Nephron (organoid): ENCODE results near the gene EPB41L2.
"Not testable (repeated sequence)": the region's sequence is repeated elsewhere in the genome, so short reads cannot be mapped to it uniquely, and the experiment has no call there.

Experiments
- H3K27ac Mint-ChIP-seq, 3 experiments: 2 replicates each; pipeline ENCODE4 v1.8.0; 2020; ENCODE audit warnings: mixed read lengths in 3 of 3, mild to moderate bottlenecking in 2 of 3, moderate library complexity in 1 of 3
- H3K27me3 Mint-ChIP-seq: 2 replicates; pipeline ENCODE4 v1.8.0; 2021; ENCODE audit warnings: low read depth, mild to moderate bottlenecking, moderate library complexity, mixed read lengths
- H3K36me3 Mint-ChIP-seq: 2 replicates; pipeline ENCODE4 v1.8.0; 2020; ENCODE audit warnings: low read depth, mixed read lengths
- H3K4me1 Mint-ChIP-seq: 2 replicates; pipeline ENCODE4 v1.8.0; 2020; ENCODE audit warnings: mixed read lengths
- H3K4me3 Mint-ChIP-seq, 3 experiments: 2 replicates each; pipeline ENCODE4 v1.8.0; 2020; ENCODE audit warnings: mild to moderate bottlenecking in 3 of 3, mixed read lengths in 3 of 3, moderate library complexity in 2 of 3
- H3K9me3 Mint-ChIP-seq: 2 replicates; pipeline ENCODE4 v1.8.0; 2020; ENCODE audit warnings: mixed read lengths
- CTCF ChIP-seq, 3 experiments: fragments of 200-600 bp; sonication (generic); IDR thresholded peaks; one replicate each; pipeline ENCODE4 v1.5.0; 2021; ENCODE audit warnings: antibody characterized with exemption in 3 of 3; ENCODE audit not compliant: unreplicated experiment in 3 of 3

EPB41L2 gene

GRCh38 chr6:130994319-130995097 is 68.5 kb downstream of the EPB41L2 start:
- Mint-ChIP-seq H3K9me3 (no peaks in the 10 kb centered on the region), H3K36me3 (peaks cover 3% of the 10 kb centered on the region), H3K27ac (peak overlapping the region in 1 of 3 experiments; percentile 48), H3K4me3 (no peak overlapping the region), H3K27me3 (no peaks in the 10 kb centered on the region), H3K4me1 (peaks cover 50% of the 10 kb centered on the region)
- no peak for TF ChIP-seq CTCF (IDR thresholded peaks at IDR 0.05; ENCODE audit: unreplicated experiment in 3 of 3)

- peaks cover 3% of the 10 kb centered on the region for H3K36me3 Mint-ChIP-seq
These were observed 69.7 kb downstream of the EPB41L2 start for GRCh38 chr6:130993292-130993765.

GRCh38 chr6:130991422-130992137 is 71.5 kb downstream of the EPB41L2 start:
- peak overlapping the region; percentile 41 to 94 (median 53) for H3K27ac Mint-ChIP-seq
- no peaks in the 10 kb centered on the region for H3K9me3 Mint-ChIP-seq
- H3K4me3 Mint-ChIP-seq, result peak overlapping the region in 2 of 3 experiments; percentile 10 to 29
- no peaks in the 10 kb centered on the region for H3K27me3 Mint-ChIP-seq
- TF ChIP-seq CTCF (IDR thresholded peaks at IDR 0.05; ENCODE audit: unreplicated experiment in 3 of 3), result no peak
- peaks cover 41% of the 10 kb centered on the region for H3K4me1 Mint-ChIP-seq
- H3K36me3 Mint-ChIP-seq, result peaks cover 8% of the 10 kb centered on the region

More at GRCh38 chr6:130993292-130993765, 69.7 kb downstream of the EPB41L2 start:
- no peak for TF ChIP-seq CTCF (IDR thresholded peaks at IDR 0.05; ENCODE audit: unreplicated experiment in 3 of 3)
- no peaks in the 10 kb centered on the region for H3K9me3 Mint-ChIP-seq
- H3K4me3 Mint-ChIP-seq, result no peak overlapping the region
- H3K27me3 Mint-ChIP-seq, result no peaks in the 10 kb centered on the region
- no peak overlapping the region for H3K27ac Mint-ChIP-seq
- peaks cover 50% of the 10 kb centered on the region for H3K4me1 Mint-ChIP-seq

GRCh38 chr6:130987539-130987938 is 75.5 kb downstream of the EPB41L2 start:
- Mint-ChIP-seq H3K36me3 (peaks cover 24% of the 10 kb centered on the region), H3K4me1 (peaks cover 58% of the 10 kb centered on the region), H3K9me3 (peaks cover 10% of the 10 kb centered on the region)
- not testable (repeated sequence) for H3K27me3 Mint-ChIP-seq, H3K4me3 Mint-ChIP-seq, H3K27ac Mint-ChIP-seq

- no peaks in the 10 kb centered on the region for H3K27me3 Mint-ChIP-seq
- peaks cover 10% of the 10 kb centered on the region for H3K9me3 Mint-ChIP-seq
These were observed 77.9 kb downstream of the EPB41L2 start for GRCh38 chr6:130985115-130985514.

More at GRCh38 chr6:130985115-130985514, 77.9 kb downstream of the EPB41L2 start:
- H3K4me1 Mint-ChIP-seq, result peaks cover 63% of the 10 kb centered on the region
- TF ChIP-seq CTCF (IDR thresholded peaks at IDR 0.05; ENCODE audit: unreplicated experiment in 3 of 3), result no peak
- H3K27ac Mint-ChIP-seq, result peak overlapping the region in 2 of 3 experiments; percentile 37 to 80
- H3K4me3 Mint-ChIP-seq, result no peak overlapping the region
- H3K36me3 Mint-ChIP-seq, result peaks cover 24% of the 10 kb centered on the region
